GM21737 (cell line): ENCODE measurements around the gene DNASE2.
"Not testable (repeated sequence)": the region's sequence is repeated elsewhere in the genome, so short reads cannot be mapped to it uniquely, and the experiment has no call there.

Source experiments
- ATAC-seq: cut with Tn5 transposase; IDR thresholded peaks from one replicate; pipeline ENCODE4 v1.9.1; 2021; ENCODE audit warnings: mild to moderate bottlenecking, moderate library complexity; ENCODE audit not compliant: unreplicated experiment

DNASE2 gene, protein sequence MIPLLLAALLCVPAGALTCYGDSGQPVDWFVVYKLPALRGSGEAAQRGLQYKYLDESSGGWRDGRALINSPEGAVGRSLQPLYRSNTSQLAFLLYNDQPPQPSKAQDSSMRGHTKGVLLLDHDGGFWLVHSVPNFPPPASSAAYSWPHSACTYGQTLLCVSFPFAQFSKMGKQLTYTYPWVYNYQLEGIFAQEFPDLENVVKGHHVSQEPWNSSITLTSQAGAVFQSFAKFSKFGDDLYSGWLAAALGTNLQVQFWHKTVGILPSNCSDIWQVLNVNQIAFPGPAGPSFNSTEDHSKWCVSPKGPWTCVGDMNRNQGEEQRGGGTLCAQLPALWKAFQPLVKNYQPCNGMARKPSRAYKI

DNA sequence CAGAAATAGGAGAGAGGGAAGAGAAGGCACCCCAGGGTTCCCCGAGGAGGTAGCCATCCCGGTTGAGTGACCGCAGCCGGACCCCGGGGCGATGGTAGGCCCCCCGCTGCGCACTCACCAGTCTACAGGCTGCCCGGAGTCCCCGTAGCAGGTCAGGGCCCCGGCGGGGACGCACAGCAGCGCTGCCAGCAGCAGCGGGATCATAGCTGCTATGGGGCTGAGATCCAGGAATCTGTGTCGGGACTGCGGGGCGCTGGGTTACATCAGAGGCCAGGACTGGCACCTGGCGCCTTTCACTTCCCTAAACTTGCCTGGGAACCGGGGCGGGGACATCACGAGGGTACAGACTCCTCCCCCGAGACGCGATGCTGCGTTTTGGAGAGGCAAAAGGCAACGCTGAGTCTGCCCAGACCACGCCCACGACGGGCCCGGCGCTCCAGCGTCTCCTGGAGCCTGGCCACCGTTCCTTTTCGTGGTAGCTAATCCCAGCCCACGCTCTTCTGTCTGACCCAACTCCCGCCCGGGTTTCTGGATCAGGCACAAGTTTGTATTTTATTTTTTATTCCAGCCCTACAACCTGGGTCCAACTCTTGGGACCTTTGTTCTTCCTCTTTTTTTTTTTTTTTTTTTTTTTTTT is at the start of gene DNASE2:
Gene DNASE2, minus strand, starts transcription at position 278 of the 637 bp plus-strand sequence. Its CDS starts 74 bp downstream, at position 204.
- peak; percentile 77 for ATAC-seq

DNA sequence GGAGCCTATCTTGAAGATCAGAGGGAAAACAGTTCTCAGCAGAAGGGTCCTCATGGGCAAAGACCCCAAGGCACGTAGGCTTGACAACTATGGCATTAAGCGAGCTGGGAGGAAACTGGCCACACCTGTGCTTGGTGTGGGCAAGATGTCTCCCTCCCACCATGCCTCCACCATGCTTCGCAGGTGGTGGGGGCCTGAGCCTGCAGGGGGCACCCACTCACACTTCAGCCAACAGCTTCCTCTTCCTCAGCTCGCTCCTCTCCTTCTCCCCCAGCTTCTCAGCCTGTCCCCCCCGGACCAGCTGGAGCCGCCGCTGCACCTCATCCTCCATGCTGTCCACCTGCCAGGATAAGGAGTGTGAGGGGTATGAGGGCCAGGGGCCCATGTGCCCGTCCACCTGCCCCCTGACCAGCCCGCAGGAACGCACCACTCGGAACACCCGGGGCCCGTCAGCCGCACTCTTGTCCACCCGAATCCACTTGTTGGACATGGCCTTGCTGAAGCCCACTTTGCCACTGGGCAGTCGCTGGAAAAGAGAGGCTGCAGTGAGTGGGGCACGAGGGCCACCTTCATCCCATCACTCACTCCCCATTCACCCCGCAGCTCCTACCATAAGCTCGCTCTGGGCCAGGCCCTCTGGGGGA is 48.9 kb upstream of the DNASE2 start:
- no peak for ATAC-seq

DNA sequence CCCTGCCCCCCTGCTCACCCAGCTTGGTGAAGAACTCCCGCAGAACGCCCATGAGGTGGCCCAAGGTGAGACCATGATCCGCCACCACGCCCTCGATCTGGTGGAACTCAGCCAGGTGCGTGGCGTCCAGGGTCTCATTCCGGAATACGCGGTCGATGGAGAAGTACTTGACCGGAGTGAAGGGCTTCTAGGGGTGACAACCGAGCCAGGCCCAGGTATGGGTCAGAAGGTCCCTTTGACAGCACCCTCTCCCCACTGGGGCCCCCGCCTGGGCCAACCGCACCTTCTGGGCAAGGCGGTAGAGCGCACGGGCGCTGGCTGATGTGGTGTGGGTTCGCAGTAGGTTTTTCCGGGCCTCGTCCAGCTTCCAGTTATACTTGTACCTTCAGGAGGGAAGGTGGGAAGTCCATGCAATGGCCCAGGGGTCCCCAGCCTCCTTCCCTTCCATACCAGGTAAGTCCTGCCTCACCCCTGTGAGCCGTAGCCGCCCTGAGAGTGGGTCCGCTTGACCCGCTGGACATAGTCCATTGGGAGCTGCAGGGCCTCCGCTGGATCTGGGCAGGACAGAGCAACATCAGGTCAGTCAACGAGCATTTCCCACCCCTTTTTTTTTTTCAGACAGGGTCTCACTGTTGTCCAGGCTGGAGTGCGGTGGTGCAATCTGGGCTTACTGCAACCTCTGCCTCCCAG is 43.5 kb upstream of the DNASE2 start:
- ATAC-seq: no peak

DNA sequence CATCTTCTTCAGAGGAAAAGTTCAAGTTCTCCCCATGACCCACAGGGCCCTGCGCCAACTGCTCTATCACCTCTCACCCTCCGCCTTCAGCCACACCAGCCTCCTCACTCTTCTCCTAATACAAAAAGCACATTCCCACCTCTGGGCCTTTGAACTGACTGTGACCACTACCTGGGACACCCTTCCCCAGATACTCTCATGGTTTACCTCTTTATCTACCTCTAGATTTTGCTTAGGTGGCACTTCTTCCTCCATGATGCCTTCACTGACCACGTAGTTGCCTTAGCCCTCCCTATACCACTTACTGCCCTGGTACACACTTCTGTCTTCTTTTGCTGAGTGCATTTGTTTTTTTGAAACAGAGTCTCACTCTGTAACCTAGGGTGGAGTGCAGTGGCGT is 41.7 kb upstream of the DNASE2 start:
- ATAC-seq: no peak

DNA sequence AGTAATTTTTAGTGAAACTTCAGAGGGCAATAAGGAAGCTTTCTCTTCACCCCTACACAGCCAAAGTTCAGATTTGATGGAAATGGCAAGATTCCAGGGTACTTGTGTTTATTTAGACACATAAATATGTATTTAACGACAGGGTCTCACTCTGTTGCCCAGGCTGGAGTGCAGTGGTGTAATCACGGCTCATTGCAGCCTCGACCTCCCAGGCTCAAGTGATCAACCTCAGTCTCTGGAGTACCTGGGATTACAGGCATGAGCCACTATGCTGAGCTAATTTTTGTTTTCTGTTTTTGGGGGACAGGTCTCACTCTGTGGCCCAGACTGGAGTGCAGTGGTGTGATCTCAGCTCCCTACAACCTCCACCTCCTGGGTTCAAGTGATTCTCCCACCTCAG is 39.8 kb upstream of the DNASE2 start:
- ATAC-seq: no peak

DNA sequence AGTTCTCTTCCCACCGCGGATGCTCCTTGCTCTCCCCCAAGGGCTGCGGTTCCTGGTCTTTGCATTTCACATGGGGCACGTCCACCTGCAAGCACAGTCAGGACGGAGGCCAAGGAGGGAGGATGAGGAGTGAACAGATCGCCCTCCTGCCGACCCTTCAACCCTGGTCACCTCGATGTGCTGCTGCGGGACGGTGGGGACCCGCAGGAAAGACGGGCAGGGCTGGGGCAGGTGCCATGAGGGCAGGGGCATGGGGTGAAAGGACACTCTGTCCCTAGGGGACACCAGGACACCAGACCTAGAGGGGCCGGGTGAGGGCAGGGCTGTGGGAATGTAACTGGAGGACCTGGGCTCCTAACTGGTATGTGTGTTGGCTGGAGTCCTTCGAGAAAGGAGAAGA is 37.0 kb upstream of the DNASE2 start:
- ATAC-seq: no peak

DNA sequence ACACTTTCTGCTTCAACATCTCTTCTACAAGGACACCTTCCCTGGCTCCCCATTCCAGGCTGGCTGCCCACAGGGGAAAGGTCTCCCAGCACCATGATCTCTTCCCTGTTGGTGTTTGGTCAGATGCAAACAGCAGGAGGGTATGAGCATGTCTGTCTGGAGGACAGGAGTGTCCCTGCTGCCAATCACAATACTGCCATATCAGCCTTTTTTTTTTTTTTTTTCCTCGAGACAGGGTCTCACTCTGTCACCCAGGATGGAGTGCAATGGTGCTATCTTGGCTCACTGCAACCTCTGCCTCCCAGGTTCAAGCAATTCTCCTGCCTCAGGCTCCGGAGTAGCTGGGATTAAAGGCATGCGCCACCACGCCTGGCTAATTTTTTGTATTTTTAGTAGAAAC is 34.6 kb upstream of the DNASE2 start:
- ATAC-seq: not testable (repeated sequence)

DNA sequence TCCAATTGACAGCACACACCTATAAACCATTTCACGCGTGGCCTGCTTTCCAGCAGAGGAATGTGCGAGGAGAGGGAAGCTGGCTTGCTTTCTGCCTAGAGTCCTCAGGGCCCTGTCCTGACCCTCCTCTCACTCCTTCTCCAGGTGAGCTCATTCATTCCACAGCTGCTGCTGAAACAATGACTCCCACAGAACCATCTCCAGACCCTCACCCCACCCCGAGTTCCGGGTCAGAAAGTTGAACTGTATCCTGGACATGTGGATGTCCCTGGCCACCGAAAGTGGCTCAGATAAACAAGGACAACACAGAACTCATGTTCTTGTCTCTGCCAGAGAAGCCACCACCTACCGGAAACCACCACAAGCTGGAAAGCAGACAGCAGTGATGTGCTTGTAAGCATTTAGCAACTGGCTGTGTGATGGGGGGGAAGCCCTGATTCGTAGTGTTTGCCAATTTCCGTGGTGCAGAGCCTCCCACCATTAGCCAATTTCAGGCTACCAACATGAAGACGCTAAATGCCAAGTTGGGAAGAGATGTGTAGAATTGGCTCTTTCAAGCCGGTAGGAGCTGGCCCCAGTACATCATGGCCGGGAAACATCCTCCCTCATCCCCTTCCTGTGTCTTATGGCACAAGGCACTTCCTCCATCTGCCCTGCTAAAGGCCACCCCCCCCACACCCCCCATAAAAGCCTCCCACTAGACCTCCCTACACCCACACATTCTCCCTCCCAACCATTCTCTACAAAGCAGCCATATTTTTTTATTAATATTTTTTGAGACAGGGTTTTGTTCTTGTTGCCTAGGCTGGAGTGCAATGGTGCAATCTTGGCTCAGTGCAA is 32.8 kb upstream of the DNASE2 start:
- no peak for ATAC-seq

DNA sequence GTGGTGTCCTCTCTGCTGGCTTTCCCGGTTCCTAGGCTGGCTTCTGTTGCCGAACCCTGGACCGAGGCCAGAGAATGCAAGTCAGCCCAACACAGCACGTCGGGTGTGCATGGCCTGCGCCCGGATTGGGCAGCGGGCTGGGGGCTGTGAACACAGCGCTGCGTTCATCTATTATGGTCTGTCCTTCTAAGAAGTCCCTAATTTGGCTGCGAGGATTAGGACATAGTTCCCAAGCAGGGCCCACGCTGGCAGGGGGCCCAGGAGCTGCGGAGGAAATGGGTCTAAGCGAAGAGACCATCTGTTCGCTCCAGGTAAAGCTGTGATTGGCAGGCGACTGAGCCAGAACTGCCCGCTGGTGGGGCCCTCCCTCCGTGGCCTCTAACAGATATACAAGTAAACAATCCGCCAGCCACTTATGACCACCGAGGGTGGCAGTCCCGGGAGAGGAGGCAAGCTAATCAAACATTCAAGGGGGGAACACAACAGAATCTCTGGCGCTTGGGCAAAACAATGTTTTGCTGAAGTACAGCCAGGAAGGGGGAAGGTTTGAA is 31.8 kb upstream of the DNASE2 start:
- ATAC-seq: no peak

DNA sequence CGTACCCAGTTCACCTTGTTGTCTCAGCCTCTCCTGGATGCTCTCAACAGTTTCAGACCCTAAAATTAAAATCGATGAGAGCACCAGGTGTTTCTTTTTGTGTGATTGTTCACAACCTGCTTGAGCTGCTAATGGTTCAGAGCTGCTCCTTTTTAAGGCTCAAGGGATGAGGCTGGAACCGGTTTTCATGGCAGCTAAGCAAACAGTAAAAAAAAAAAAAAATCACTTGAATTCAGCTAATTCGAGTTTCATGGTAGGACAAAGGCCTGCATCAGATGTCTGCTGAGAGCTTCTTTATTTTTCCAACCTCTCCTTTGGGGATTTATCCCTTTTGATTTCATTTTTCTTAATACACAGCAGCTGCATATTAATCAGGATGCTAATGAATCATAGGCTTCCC is 31.3 kb upstream of the DNASE2 start:
- no peak for ATAC-seq

DNA sequence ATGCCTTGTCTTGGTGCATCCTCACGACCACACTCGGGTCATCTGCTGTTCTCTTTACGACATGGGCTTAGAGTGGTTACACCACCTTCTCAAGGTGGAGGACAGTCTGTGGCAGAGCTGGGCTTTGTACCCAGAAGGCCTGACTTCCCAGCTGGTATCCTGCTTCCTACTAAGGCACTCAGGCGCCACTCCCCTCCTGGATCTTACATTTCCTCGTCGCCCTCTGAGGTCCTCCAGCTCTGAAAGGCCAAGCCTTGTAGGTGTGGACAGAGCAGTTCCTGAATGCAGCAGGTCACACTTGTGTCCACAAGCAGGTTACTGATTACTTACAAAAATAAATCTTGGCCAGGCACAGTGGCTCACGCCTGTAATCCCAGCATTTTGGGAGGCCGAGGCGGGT is 25.9 kb upstream of the DNASE2 start:
- no peak for ATAC-seq

DNA sequence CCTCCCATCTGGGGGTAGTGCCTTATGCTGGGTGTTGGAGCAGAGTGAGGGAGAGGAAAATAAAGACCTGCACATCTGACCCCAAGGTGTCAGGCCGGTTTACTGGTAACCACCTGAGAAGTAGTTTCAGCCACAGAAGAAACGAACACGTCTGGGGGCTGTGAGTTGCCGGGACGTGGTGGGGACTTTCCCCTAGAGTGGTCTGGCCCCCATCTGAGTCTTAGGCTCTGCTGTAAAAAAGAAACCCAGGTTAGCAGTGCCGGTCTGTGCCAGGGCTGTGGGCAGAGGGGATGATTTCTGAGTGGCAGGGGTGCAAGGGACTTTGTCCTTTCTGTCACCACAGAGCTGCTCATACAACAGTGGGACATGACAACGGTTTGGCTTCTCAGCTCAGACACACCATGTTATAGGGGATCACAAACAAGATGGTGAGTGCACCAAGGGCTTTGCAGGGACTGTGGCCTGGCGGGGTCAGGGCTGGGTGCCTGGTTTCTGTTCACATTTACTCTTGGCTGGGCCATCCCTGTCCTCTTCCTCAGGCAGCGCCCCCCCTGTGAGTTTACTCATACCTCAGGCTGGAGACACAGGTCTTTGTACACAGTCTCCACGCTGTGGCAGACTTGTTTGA is 18.8 kb upstream of the DNASE2 start:
- ATAC-seq: peak; percentile 66

DNA sequence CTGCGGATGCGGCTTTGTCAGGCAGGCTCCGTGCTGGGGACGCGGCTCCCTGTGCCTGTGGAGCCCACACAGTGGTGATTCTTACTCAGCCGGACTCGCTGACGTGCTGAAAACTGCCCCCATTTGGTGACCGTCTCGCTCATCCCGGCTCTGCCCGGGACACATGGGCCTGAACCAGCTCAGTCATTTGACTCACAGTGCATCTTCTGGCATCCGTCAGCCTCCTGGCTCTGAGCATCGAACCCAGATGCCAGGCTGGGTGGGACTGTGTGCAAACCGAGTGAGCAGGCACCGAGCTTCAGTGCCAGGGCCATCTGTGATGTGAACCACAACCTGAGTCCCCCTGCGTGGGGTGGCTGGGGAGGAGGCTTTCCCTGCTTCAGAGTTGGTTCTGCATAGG is 15.2 kb upstream of the DNASE2 start:
- ATAC-seq: no peak

DNA sequence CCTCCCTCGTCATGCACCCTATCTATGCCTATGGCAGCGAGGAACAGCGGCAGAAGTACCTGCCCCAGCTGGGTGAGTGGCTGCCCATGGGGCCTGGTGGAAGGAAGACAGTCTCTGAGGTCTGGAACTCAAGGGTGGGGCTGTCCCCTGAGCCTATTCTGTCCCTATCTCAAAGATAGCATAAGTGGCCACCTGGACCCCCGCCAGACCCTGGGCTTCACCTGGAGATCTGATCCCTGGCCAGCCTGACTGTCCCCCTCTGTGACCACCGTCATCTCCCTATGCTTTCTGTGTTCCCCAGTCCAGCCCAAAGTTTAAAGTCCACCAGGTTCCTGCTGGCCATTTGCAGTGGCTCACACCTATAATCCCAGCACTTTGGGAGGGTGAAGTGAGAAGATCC is 12.3 kb upstream of the DNASE2 start:
- no peak for ATAC-seq

DNA sequence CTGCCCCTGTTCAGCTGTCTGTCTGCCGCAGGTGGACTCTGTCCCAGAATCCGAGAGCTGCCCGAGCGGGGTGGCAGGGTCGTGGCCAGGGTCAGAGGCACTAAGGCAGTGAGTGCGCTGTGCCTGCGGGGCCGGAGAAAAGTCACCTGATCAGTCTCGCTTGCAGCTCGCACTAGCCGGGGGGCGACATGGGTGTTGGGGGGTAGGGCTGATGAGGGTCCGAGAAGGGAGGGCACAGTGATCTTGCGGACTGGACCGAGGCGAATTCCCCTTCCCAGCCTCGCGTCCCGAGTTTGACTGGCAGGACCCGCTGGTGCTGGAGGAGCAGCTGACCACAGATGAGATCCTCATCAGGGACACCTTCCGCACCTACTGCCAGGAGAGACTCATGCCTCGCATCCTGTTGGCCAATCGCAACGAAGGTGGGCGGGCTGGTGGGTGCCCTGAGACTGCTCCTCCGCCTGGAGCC is 10.3 kb upstream of the DNASE2 start:
- ATAC-seq: no peak

DNA sequence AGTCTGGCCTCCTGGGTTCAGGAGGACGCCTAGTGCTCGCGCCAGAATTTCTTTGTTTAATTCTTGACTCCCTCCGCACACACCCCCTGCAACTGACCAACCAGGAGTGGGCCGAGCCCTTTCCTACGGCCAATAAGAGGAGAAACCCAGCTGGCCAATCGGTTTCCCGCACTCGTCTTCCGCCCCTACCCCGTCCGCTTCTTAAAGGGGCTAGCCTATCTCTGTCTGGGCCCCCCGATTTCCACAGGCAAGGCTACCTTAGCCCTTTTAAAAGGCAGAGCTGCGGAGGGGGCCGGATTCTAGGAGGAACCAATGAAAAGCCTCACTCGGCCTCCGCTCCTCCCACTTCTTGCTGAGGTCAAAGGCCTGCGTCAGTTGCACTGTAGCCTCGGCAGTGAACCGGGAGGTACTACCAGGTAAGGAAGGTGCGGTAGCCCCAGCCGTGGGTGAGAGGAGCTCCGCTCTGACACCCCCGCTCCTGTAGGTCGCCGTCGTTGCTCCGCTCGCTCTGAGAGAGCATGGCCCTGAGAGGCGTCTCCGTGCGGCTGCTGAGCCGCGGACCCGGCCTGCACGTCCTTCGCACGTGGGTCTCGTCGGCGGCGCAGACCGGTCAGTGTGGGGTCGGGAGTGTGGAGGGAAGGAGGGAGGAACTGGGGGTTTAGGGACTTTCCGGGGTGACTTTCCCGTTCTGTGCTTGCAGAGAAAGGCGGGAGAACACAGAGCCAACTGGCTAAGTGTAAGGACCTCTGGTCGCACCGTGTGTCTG is 9.7 kb upstream of the DNASE2 start, which contains the start of gene GCDH:
Gene GCDH, plus strand, starts transcription at position 374 of the 766 bp plus-strand sequence. Its CDS starts 145 bp downstream, at position 519.
- ATAC-seq: peak; percentile 85

DNA sequence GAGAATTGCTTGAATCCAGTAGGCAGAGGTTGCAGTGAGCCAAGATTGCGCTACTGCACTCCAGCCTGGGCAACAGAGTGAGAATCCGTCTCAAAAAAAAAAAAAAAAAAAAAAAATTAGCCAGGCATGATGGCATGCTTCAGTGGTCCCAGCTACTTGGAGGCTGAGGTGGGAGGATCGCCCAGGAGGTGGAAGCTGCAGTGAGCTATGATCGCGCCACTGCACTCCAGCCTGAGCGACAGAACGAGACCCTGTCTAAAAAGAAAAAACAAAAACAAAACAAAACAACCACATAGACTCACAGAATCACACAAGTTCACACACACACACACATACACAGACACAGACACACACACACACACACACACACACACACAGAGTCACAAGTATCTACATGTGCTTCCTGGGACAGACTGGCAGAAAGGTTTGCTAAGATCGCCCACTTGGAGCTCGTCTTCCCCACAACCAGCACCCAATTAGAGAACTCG is 9.1 kb upstream of the DNASE2 start:
- not testable (repeated sequence) for ATAC-seq

DNA sequence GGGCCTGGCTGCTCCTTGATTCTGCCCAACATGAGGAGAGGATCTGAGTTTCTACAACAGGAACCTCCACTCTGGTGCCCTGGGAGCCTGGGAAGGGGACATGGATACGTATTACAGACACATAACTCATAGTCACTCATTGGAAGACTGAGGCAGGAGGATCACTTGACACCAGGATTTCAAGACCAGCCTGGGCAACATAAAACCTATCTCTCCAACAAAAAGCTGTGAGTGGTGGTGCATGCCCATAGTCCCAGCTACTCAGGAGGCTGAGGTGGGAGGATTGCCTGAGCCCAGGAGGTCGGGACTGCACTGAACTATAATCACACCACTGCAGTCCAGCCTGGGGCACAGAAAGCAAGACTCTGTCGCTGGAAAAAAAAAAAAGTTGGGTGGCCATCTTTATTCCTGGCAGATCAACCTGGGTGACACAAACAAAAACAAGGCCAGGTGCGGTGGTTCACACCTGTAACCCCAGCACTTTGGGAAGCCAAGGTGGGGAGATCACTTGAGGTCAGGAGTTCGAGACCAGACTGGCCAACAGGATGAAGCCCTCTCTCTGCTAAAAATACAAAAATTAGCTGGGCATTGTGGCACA is 6.9 kb upstream of the DNASE2 start:
- ATAC-seq: no peak
